ENCODE results near the gene PRIMA1.

PRIMA1 gene

DNA sequence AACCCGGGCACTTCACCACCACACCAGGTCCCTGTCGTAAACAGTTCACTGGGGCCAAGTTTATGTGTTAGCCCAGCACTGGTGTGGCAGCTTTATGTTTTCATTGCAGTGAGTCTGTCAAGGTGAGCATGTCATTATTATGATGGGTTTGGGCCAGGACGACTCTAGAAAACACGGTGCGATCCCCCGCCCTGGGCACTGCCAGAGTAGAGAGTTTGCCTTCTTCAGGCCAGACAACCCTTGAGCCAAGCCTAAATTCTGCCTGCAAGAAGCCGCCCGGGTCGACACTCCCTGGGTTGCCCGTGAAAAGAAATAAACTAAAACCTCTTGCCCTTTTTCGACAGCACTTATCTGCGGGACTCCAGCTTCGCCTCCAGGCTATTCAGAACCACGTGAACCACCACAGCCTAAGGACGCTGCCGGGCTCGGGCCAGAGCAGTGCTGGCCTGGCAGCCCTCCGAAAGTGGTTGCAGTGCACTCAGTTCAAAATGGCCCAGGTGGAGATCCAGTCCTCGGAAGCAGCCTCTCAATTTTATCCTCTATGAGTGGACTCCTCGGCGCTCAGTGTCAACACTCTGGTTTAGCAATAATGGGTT lies 81.8 kb downstream of the PRIMA1 start:
- no peak for DNase-seq (ENCODE audit: low read depth)
- H3K36me3 ChIP-seq (ENCODE audit: control insufficient read depth, insufficient read depth, low read length, severe bottlenecking): no peaks in the 10 kb centered on the region

DNA sequence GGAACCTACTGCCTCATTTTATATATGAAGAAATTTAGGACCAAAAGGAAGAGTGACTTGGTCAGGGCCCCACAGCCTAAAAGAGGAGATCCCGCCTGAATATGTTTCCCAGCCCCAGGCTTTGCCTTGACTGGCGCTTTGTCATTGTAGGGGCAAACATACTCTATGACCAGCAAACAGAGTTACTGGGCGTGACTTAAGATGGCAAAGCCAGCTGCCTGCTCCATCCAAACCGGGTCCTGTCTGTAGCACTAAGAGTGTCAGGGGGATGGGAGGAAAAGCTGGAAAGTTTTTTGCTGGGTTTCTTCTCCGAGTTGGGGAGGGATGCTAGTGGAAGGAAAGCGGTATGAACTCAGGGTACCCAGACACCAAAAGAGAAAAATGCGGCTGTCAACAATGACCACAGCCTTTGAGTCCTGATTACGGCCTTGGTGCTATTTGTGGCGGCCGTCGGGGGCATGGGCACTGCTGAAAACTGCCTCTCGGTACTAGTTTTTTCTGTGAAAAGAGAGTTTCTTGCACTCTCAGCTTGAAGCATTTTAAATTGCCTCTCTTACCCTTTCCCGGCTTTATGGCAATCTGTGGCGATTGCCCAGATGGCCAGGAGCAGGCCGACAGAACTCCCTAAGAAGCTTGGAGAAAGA lies 82.7 kb downstream of the PRIMA1 start:
- peaks cover 8% of the 10 kb centered on the region for H3K27me3 ChIP-seq (replicated peaks; ENCODE audit: control insufficient read depth, insufficient read depth, low read length)

More for the DNA sequence above, 81.8 kb downstream of the PRIMA1 start:
- Histone ChIP-seq H3K4me3 (ENCODE audit: low read length) (no peak overlapping the region), H3K4me1 (ENCODE audit: control insufficient read depth, insufficient read depth, low read length) (no peaks in the 10 kb centered on the region), H3K9me3 (ENCODE audit: control insufficient read depth, low read length) (no peaks in the 10 kb centered on the region), H3K27me3 (replicated peaks; ENCODE audit: control insufficient read depth, insufficient read depth, low read length) (peaks cover 8% of the 10 kb centered on the region), H3K9ac (ENCODE audit: low read length) (no peak overlapping the region)

DNA sequence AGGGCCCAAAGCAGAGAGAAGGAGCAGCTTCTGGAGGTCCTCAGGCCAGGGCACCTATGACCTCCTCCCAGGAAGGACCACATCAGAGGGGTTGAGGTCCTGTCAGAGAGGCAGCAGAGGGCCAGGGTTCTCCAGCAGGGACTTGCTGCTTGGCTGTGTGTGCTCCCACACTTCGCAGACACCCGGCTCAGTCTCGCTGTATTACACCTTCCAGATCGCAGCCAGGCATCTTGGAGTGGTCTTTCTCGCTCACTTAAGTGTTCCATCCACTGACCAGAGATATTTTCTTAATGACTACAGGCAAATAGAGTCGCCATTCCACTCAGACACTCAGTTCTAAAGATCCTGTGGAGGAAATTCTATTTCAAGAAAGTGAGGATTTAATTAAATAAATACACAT lies 84.3 kb downstream of the PRIMA1 start:
- no peaks in the 10 kb centered on the region for H3K4me1 ChIP-seq (ENCODE audit: control insufficient read depth, insufficient read depth, low read length)
- H3K9ac ChIP-seq (ENCODE audit: low read length): no peak overlapping the region

More for the DNA sequence above, 82.7 kb downstream of the PRIMA1 start:
- Histone ChIP-seq H3K36me3 (ENCODE audit: control insufficient read depth, insufficient read depth, low read length, severe bottlenecking) (no peaks in the 10 kb centered on the region), H3K4me1 (ENCODE audit: control insufficient read depth, insufficient read depth, low read length) (no peaks in the 10 kb centered on the region), H3K9me3 (ENCODE audit: control insufficient read depth, low read length) (no peaks in the 10 kb centered on the region), H3K9ac (ENCODE audit: low read length) (no peak overlapping the region), H3K4me3 (ENCODE audit: low read length) (no peak overlapping the region)
- no peak for DNase-seq (ENCODE audit: low read depth)

DNA sequence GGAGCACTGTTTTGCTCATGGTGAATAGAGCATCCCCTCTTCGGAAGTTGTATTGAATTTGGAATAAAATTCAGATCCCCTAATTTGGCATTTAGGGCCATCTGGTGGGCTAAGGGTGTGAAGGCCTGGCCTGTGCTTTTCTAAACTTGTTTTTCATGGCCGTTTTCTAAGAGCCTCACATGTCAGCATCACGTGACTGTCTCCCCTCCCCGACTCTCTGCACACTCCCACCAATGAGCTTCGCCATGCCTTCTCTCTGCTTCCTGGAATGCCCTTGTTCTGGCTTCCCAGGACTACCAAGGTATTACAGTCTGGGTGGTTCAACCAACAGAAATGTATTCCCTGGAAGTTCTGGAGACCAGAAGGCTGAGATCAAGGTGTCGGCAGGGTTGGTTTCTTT lies 85.3 kb downstream of the PRIMA1 start:
- no peak for DNase-seq (ENCODE audit: low read depth)
- H3K4me3 ChIP-seq (ENCODE audit: low read length): no peak overlapping the region
- no peaks in the 10 kb centered on the region for H3K36me3 ChIP-seq (ENCODE audit: control insufficient read depth, insufficient read depth, low read length, severe bottlenecking)
- H3K4me1 ChIP-seq (ENCODE audit: control insufficient read depth, insufficient read depth, low read length): no peaks in the 10 kb centered on the region
- no peak overlapping the region for H3K9ac ChIP-seq (ENCODE audit: low read length)
- H3K27me3 ChIP-seq (replicated peaks; ENCODE audit: control insufficient read depth, insufficient read depth, low read length): peaks cover 8% of the 10 kb centered on the region
- peaks cover 8% of the 10 kb centered on the region for H3K9me3 ChIP-seq (ENCODE audit: control insufficient read depth, low read length)

More for the DNA sequence above, 84.3 kb downstream of the PRIMA1 start:
- H3K4me3 ChIP-seq (ENCODE audit: low read length): no peak overlapping the region
- H3K9me3 ChIP-seq (ENCODE audit: control insufficient read depth, low read length): peaks cover 5% of the 10 kb centered on the region
- no peak for DNase-seq (ENCODE audit: low read depth)
- H3K36me3 ChIP-seq (ENCODE audit: control insufficient read depth, insufficient read depth, low read length, severe bottlenecking): no peaks in the 10 kb centered on the region
- H3K27me3 ChIP-seq (replicated peaks; ENCODE audit: control insufficient read depth, insufficient read depth, low read length): peaks cover 8% of the 10 kb centered on the region

DNA sequence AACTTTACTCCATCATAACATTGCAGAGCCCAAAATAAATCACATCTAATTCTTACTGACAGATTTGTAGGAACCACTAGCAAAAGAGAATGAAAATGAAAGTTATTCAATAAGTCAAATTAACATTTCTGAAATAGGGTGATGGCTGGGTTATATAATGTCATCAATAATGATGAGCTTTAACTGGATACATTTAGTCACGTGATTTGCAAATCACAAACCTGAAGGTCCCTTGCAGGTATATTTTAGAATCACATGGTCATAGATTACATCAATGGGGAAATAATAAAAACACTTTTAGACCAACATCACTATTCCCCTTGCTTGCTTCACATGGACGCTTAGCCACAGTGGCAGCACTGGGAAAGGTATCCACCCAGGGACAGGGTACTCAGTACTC lies 86.7 kb downstream of the PRIMA1 start:
- no peak for DNase-seq (ENCODE audit: low read depth)
- no peaks in the 10 kb centered on the region for H3K36me3 ChIP-seq (ENCODE audit: control insufficient read depth, insufficient read depth, low read length, severe bottlenecking)
- H3K9ac ChIP-seq (ENCODE audit: low read length): no peak overlapping the region

DNA sequence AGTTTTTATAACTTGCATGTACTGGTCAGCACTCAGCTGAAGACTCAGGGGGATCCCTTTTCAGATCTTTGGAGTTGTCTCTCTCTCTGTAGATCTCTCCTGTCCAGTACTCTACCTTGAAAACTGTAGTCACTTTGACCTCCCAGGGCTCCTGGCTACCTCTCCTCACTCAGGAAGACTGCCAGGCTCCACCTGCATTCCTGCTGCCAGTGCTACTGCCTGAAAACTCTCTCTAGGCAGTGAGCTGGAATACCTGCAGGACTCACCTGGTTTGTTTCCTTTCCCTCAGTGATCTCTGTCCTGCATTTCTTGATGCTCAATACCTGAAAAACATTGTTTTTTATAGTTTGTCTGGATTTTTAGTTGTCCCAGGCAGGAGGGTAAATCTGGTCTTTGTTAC lies 87.4 kb downstream of the PRIMA1 start:
- no peak overlapping the region for H3K4me3 ChIP-seq (ENCODE audit: low read length)
- H3K9ac ChIP-seq (ENCODE audit: low read length): no peak overlapping the region
- H3K9me3 ChIP-seq (ENCODE audit: control insufficient read depth, low read length): peaks cover 15% of the 10 kb centered on the region
- H3K4me1 ChIP-seq (ENCODE audit: control insufficient read depth, insufficient read depth, low read length): no peaks in the 10 kb centered on the region
- H3K27me3 ChIP-seq (replicated peaks; ENCODE audit: control insufficient read depth, insufficient read depth, low read length): peaks cover 8% of the 10 kb centered on the region
- no peak for DNase-seq (ENCODE audit: low read depth)
- no peaks in the 10 kb centered on the region for H3K36me3 ChIP-seq (ENCODE audit: control insufficient read depth, insufficient read depth, low read length, severe bottlenecking)

More for the DNA sequence above, 86.7 kb downstream of the PRIMA1 start:
- Histone ChIP-seq H3K27me3 (replicated peaks; ENCODE audit: control insufficient read depth, insufficient read depth, low read length) (peaks cover 8% of the 10 kb centered on the region), H3K9me3 (ENCODE audit: control insufficient read depth, low read length) (peaks cover 15% of the 10 kb centered on the region), H3K4me3 (ENCODE audit: low read length) (no peak overlapping the region), H3K4me1 (ENCODE audit: control insufficient read depth, insufficient read depth, low read length) (no peaks in the 10 kb centered on the region)

DNA sequence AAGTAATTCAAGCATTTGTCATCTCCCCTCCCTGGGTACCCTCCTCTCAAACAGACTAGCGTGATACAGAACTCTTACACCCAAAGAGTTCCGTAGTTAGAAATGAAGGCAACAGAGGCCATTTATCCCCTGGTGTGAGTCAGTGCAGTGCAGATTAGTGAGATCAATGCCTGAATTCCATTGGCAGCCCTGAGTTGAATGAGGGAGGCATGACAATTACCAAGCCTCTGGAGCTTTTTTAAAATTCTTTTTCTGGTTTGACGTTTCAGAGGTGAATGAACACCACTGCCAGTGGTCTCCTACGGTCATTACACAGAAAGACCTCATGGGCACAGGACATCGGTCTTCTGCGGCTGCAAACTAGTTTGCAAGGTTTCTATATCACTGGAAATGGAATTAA lies 94.4 kb downstream of the PRIMA1 start:
- Histone ChIP-seq H3K27me3 (replicated peaks; ENCODE audit: control insufficient read depth, insufficient read depth, low read length) (peaks cover 3% of the 10 kb centered on the region), H3K4me1 (ENCODE audit: control insufficient read depth, insufficient read depth, low read length) (no peaks in the 10 kb centered on the region), H3K9me3 (ENCODE audit: control insufficient read depth, low read length) (peaks cover 9% of the 10 kb centered on the region), H3K36me3 (ENCODE audit: control insufficient read depth, insufficient read depth, low read length, severe bottlenecking) (no peaks in the 10 kb centered on the region), H3K9ac (ENCODE audit: low read length) (no peak overlapping the region), H3K4me3 (ENCODE audit: low read length) (no peak overlapping the region)
- no peak for DNase-seq (ENCODE audit: low read depth)

DNA sequence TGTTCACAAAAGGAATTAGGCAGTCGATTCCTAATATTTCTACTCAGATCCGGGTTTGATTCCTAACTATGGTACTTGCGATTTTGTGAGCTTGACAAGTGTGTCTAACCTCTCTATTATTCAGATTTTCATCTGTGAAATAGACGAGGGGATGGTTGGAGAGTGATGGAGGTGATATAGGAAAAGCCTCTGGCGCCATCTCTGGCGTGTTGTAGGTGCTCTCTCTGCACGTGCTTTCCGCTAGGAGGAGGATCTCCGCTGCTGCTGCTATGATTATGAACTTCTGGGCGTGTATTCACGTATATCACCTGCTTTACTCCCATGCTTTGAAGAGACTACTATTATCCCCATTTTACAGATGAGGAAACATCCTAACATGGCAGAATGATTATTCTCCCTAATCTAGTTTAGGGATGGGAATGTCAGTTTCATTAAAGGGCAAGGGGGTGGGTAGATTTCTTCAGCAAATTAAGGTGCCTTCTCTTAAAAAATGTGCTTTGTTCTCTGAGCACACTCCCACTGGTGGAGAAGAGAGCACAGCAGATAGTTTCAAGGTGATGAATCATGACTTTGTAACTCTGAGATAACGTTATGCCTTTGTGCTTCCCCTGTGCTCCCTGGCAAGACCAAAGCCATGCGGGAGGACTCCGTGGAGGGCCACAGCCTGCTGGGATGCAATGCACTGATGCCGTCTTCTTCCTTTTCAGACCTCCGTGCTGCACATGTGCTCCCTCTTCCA lies 97.1 kb downstream of the PRIMA1 start:
- H3K27me3 ChIP-seq (replicated peaks; ENCODE audit: control insufficient read depth, insufficient read depth, low read length): peaks cover 12% of the 10 kb centered on the region
- H3K36me3 ChIP-seq (ENCODE audit: control insufficient read depth, insufficient read depth, low read length, severe bottlenecking): no peaks in the 10 kb centered on the region
- no peak overlapping the region for H3K4me3 ChIP-seq (ENCODE audit: low read length)
- H3K9ac ChIP-seq (ENCODE audit: low read length): no peak overlapping the region
- no peak for DNase-seq (ENCODE audit: low read depth)
- no peaks in the 10 kb centered on the region for H3K9me3 ChIP-seq (ENCODE audit: control insufficient read depth, low read length)
- H3K4me1 ChIP-seq (ENCODE audit: control insufficient read depth, insufficient read depth, low read length): no peaks in the 10 kb centered on the region

DNA sequence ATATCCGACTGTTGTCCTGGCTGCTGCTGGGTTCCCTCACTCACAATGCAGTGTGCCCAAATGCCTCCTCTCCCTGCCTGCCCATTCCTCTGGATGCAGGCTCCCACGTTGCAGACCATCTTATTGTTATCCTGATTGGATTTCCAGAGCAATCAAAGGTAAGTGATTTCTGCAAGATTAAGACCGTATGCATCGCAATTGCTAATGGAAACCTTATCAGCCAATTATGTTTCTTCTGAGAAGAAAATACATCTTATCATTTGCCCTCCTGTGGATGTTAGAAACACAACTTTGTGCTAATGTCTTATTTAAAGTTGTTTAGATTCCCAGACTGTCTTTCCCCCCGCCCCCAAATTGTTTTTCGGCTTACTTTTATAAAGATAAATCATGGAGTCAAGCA lies 98.1 kb downstream of the PRIMA1 start:
- no peak for DNase-seq (ENCODE audit: low read depth)
- Histone ChIP-seq H3K27me3 (replicated peaks; ENCODE audit: control insufficient read depth, insufficient read depth, low read length) (peaks cover 12% of the 10 kb centered on the region), H3K9ac (ENCODE audit: low read length) (no peak overlapping the region)

DNA sequence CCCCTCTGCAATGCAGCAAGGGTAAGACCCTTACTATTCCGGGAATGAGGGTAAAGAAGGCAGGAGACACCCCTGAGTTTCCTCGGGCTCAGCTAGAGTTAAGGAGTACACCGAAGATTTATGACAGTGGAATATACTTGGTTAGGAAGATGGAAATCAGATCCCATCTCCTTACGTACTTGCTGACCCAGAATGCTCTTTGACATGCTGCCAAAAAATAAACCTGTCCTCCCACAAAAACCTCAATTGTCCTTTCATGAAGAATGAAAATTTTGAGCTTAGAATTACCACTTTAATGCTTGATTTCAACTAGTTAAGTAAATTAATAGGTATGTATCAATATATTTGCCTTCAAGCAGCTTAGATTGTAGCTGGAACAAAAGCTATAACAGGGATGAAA lies 99.5 kb downstream of the PRIMA1 start:
- no peaks in the 10 kb centered on the region for H3K9me3 ChIP-seq (ENCODE audit: control insufficient read depth, low read length)
- no peaks in the 10 kb centered on the region for H3K36me3 ChIP-seq (ENCODE audit: control insufficient read depth, insufficient read depth, low read length, severe bottlenecking)
- H3K4me1 ChIP-seq (ENCODE audit: control insufficient read depth, insufficient read depth, low read length): no peaks in the 10 kb centered on the region
- no peak for DNase-seq (ENCODE audit: low read depth)
- H3K27me3 ChIP-seq (replicated peaks; ENCODE audit: control insufficient read depth, insufficient read depth, low read length): peaks cover 12% of the 10 kb centered on the region
- no peak overlapping the region for H3K4me3 ChIP-seq (ENCODE audit: low read length)
- H3K9ac ChIP-seq (ENCODE audit: low read length): no peak overlapping the region

More for the DNA sequence above, 98.1 kb downstream of the PRIMA1 start:
- Histone ChIP-seq H3K36me3 (ENCODE audit: control insufficient read depth, insufficient read depth, low read length, severe bottlenecking) (no peaks in the 10 kb centered on the region), H3K4me3 (ENCODE audit: low read length) (no peak overlapping the region), H3K9me3 (ENCODE audit: control insufficient read depth, low read length) (no peaks in the 10 kb centered on the region), H3K4me1 (ENCODE audit: control insufficient read depth, insufficient read depth, low read length) (no peaks in the 10 kb centered on the region)

DNA sequence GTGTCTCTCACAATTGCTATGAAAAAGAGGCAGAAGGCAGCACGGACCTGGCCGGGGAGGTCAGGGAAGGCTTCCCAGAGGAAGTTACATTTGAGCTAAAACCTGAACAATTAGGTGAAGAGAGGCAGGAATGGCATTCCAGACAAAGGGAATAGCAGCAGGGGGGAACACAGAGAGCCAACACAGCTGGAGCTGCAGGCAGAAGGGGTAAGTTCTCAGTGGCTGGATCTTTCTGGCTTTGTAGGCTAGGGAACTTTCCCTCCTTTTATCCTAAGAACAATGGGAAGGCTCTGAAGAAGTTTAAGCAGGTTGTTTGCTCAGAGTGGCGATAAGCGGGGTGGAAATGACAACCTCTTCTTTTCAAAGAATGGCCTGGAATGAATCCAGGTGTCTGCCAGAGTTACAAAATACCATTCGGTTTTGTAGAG lies 100.0 kb downstream of the PRIMA1 start:
- H3K4me1 ChIP-seq (ENCODE audit: control insufficient read depth, insufficient read depth, low read length): no peaks in the 10 kb centered on the region
- H3K9me3 ChIP-seq (ENCODE audit: control insufficient read depth, low read length): no peaks in the 10 kb centered on the region
- no peaks in the 10 kb centered on the region for H3K36me3 ChIP-seq (ENCODE audit: control insufficient read depth, insufficient read depth, low read length, severe bottlenecking)
- no peak for DNase-seq (ENCODE audit: low read depth)
- H3K27me3 ChIP-seq (replicated peaks; ENCODE audit: control insufficient read depth, insufficient read depth, low read length): peaks cover 12% of the 10 kb centered on the region
- H3K9ac ChIP-seq (ENCODE audit: low read length): no peak overlapping the region
- no peak overlapping the region for H3K4me3 ChIP-seq (ENCODE audit: low read length)

Data from adipocyte (in vitro differentiated cells).